Vagina (tissue), 2 donors: ENCODE measurements around the gene ARL6IP6.

Experiments used
- CTCF ChIP-seq, 3 experiments: fragments of 450-650 bp in 2 of 3; fragments of 200-600 bp in 1 of 3; sonication (generic) in 1 of 3; IDR thresholded peaks; one replicate each; pipeline ENCODE4 v1.5.1; 2017 to 2019; ENCODE audit warnings: antibody characterized with exemption in 3 of 3, mild to moderate bottlenecking in 2 of 3, moderate library complexity in 2 of 3
- POLR2A ChIP-seq, 2 donors: fragments of 450-650 bp; IDR thresholded peaks; one replicate each; pipeline ENCODE4 v1.6.1; 2017; ENCODE audit warnings: antibody characterized with exemption in 2 of 2, mild to moderate bottlenecking in 2 of 2, moderate library complexity in 2 of 2
- POLR2AphosphoS5 ChIP-seq, 2 donors: sonication (generic); formaldehyde crosslinking; IDR thresholded peaks; one replicate each; pipeline ENCODE4 v1.9.0; 2017; ENCODE audit warnings: antibody characterized with exemption in 2 of 2, mild to moderate bottlenecking in 2 of 2, low read depth in 1 of 2; ENCODE audit not compliant: insufficient read depth in 1 of 2

GRCh38 chr2:152766928-152767327 lies 48.5 kb downstream of the ARL6IP6 start:
- TF ChIP-seq POLR2A (IDR thresholded peaks at IDR 0.05) (no peak), CTCF (IDR thresholded peaks at IDR 0.05) (no peak), POLR2AphosphoS5 (IDR thresholded peaks at IDR 0.05; ENCODE audit: insufficient read depth in 1 of 2, low read depth in 1 of 2) (no peak)
